HG03025 (cell line): ENCODE data around the gene CACNA2D3.

Experiments
- ATAC-seq: cut with Tn5 transposase; IDR thresholded peaks from one replicate; pipeline ENCODE4 v1.9.1; 2021; ENCODE audit warnings: mild to moderate bottlenecking, moderate library complexity; ENCODE audit not compliant: unreplicated experiment, low FRiP score

Gene CACNA2D3

DNA sequence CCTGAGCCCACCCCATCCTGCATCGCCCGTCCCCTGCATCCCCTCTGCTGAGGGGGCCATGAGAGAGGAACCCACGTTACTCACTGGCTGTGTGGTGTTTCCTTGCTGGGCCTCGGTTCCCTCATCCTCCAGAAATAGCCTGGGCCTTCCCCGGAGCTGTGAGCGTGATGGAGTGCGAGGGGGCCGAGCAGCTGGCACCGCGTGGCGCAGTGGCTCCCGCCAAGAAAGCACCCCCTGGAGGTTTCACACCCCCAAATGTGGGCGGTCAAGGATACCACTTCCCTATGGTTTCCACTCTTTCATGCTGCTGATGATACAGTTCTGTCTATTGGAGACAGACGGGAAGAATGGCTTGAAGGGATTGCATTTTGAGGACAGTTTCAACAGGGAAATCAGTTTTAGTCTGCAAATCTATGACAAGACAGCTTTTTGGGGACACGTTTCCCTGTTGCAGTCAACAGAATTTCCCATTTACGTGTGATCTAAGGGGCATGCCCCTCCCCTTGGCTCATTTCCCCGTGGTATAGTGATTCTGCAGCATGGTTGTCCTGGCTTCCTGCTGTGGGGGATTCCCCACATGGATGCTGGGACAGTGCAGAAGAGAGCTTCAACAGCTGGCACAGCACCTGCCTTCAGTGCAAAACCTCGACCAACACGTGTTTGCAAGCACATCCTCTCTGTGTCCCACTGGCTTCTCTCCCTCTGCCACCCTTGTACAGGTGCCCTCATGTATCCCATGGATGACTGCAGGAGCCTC is 428.0 kb downstream of the CACNA2D3 start:
- ATAC-seq = no peak

GRCh38 chr3:54556630-54557029 is 434.3 kb downstream of the CACNA2D3 start:
- ATAC-seq = no peak

- no peak for ATAC-seq
These were observed 435.4 kb downstream of the CACNA2D3 start for GRCh38 chr3:54557538-54558428.

DNA sequence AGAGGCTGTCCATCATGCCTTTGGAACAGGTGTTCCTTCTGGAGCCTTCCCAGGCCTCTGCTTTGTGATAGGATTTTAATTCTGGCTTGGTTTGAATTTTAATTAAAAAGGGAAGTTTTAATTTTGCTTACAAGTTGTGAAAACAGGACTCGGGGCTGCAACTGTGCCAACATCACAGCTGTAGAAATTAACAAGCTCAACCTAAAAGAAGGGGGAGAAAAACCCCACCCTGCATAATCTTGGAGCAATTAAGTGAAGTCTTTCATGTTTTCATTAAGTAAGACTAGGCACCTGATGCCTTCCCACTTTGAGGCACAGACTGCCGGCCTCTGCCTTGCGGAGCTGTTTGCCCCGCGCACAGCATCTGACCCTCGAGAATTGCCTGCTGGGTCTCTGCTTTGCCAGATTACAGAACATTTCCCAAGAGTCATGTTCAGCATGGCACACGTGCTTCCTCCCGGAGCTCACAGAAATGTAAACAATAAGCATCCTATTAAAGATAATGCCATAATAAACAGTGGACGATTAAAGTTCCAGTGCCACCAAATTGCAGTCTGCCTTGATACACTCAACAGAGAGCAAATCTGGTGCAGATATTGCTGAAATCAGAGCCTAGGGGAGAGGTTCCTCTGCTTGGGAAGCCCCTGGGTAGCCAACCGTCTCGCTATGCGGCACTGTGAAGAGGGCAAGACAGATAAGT is 441.3 kb downstream of the CACNA2D3 start:
- ATAC-seq = no peak

GRCh38 chr3:54564374-54564925 is 442.1 kb downstream of the CACNA2D3 start:
- no peak for ATAC-seq

- no peak for ATAC-seq
These were observed 443.6 kb downstream of the CACNA2D3 start for GRCh38 chr3:54565956-54566355.

DNA sequence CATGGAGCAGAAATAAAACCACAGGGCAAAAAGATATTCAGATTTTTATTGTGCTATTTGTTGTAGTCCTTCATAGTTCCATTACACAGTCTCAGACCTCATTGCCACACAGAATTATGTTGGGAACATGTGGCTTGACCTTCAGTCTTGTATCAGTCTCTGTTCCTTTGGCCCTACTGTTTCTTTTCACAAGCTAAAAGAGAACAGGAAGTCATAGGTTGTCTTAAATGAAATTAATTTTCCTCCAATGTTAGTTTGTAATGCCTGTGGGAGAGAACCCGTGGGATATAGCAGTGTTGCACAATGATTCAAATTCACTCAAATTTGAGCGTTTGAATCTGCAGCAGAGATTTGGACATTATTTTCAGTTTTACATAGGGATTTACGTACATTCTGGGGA is 445.6 kb downstream of the CACNA2D3 start:
- no peak for ATAC-seq

- no peak for ATAC-seq
These were observed 447.7 kb downstream of the CACNA2D3 start for GRCh38 chr3:54570008-54570407.

- ATAC-seq = no peak
These were observed 450.0 kb downstream of the CACNA2D3 start for GRCh38 chr3:54572197-54572895.

GRCh38 chr3:54573858-54574257 is 451.5 kb downstream of the CACNA2D3 start:
- ATAC-seq = no peak

DNA sequence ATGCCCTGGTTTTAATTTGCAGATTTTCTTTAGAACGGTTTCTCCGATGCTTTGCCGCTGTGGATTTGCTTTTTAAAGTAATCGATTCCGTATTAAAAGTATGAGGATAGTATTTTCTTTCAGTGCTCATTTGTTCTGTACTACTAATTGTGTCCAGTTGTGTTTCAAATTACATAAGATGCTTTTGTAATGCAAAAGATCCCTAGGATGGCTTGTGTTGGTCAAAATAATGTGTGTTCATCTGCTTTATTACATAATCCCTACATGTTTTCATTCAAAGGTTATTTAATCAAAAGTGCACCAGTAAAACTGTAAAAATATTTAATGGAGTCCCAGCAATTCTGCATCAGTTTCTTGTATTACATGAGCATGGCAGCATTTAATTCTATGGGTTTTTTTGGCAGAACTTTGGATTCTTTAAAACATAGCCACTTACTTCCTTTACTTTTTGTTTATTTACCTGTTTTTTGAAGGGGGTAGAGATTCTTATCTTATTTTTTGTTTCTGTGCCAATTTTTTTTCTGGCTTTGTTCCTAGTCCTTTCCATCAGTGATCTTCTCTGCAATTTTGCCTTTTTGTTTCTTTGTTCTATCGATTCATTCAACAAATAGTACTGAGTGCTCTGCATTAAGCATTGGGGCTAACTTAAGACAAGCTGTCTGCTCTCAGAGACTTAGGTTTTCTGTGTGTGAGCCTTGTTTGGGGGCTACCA is 452.7 kb downstream of the CACNA2D3 start:
- ATAC-seq = no peak

- ATAC-seq = no peak
These were observed 453.2 kb downstream of the CACNA2D3 start for GRCh38 chr3:54575618-54575960.

DNA sequence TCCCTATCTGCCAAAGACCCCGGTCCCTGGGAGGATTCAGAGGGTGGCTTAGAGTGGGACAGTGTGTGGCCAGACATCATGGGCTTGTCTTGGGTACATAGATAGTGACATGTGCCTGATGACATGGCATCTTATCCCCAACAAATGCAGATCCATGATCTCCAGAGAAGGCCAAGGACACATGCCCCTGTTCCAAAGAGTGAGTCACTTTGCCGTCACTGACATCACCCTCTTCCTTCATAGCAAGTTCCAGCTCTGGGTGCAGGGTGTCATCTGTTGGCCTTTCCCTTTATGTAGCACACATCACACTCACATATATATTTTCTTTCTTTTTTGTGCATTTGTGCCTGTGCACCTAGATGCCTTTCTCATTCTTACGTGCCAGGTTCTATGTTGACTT is 455.0 kb downstream of the CACNA2D3 start:
- no peak for ATAC-seq

DNA sequence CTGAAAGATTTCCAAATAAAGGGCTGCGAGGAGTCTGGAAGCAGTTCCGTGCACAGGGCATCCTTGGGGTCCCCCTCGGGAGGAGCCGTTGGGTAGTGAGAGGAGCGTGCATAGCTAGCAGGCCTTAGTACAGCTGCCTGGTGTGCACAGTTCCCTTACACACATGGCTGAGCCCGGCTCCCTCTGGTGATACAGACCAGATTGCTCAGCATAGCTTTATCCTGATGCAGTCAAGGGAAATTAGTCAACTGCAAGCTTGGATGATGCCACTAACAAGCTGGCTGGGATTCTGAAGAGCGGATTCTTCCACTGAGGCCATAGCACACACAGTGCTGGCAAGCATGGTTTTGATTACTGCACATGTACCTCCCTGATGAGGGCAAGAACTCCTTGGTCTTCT is 456.1 kb downstream of the CACNA2D3 start:
- ATAC-seq = no peak

DNA sequence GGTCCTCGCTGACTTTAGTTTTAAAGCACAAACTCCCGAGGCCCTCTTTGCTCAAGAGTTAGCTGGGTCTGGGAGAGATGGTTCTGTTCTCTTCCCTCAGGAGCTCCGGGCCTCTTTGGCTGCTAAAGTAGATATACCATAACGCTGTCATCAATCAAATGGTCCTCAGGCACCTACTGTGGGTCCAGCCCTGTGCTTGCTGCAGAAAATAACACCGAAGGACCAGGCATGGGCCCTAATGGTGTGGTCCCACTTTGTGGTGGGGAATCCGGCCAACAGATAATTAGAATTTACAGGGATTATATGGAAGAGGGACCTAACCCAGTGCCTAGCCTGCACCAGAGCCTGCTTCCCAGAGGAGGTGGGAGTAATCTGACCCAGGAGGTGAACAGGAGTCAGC is 458.1 kb downstream of the CACNA2D3 start:
- ATAC-seq = no peak

- no peak for ATAC-seq
These were observed 460.1 kb downstream of the CACNA2D3 start for GRCh38 chr3:54582424-54582823.

DNA sequence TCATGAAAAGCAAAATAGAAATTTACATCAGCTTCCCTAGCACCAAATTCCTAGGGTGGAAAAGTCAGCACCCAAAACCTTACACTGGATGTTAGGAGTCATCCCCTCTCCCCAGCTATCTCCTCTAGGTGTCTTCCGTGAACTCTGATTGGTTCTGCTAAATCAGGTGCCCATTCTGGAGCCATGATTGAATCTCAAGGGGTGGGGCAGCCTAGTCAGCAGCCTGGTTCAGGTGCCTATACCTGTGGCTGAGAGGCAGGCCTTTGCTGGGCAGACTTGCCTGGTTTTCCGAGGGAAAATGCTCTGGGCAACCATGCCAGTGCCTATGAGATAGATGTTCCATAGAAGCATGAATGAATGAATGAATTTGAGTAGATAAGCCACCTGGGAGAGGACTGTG is 468.8 kb downstream of the CACNA2D3 start:
- ATAC-seq = no peak

DNA sequence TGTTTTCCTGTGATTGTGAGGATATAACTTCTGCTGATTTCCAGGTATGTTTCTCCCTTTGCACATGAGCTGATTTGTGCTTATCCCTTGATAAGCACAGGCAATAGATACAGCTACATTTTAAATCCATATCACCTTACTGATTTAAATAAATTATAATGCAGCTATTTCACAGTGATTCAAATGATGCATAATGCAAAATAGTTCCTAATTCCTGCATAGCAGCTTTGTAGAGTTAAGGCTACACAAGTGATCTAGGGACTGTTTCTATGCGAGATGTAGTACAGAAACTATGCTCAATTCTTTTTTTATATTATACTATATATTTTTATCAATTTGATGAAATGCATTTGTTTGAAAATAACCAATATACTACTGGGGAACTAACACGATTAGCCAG is 471.3 kb downstream of the CACNA2D3 start:
- no peak for ATAC-seq

DNA sequence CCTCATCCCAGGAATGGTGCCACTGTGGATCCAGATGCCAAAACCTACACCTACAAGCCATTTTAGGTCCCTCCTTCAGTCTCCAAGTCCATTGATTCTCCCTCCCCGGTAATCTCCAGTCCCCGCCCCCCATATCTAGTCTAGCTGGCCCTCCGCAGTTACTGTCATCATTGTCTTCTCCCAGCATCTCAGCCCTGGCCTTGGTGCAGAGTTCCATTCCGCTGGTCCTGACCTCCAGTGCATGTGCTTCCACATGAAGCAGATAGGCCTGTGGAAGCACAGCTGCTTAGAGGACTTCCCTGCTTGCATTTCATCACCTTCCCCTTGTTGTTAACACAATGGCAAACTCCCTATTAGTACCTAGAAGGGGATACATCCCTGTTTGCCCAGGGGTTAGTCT is 473.7 kb downstream of the CACNA2D3 start:
- no peak for ATAC-seq

DNA sequence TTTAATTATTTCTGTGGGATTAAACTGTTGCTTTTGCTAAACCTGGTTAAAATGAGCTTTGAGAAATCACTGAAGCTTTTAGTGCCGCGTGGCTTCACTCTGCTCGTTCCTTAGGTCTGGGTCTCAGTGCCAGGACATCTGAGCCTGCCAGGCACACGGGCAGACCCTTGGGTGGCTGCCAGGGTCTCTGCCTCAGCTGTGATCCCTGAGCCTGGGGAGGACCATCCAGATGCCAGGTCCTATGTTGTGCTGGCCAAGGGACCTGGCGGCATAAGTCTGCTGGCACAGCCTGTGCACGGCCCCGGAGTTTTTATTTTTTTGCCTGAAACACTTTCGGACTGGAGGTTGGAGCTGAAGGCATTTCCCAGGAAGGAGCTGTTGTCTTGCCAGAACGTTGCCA is 477.4 kb downstream of the CACNA2D3 start:
- ATAC-seq = no peak
